Kidney (tissue), 14 donors: ENCODE data around the gene WFDC6. TPM values are rescaled to one million over a fixed set of nuclear protein-coding genes. Genes with fewer than 3 reads are reported as not detected.

Experiments used
- DNase-seq, 5 donors: peaks; one replicate each; pipeline ENCODE4 v3.0.0-alpha.2; 2013 to 2020
- FAIRE-seq: peaks from 2 replicates; lab custom pipeline; 2012; peaks lifted over from hg19 to GRCh38; lab: Jason Lieb, UNC
- H3K27ac ChIP-seq, 2 donors: one replicate each; pipeline ENCODE4 v1.7.0; 2013; ENCODE audit warnings: low read depth in 2 of 2, low read length in 2 of 2, inconsistent platforms in 1 of 2
- H3K27me3 ChIP-seq: one replicate; pipeline ENCODE4 v1.7.1; 2013; ENCODE audit warnings: low read length, inconsistent platforms; ENCODE audit not compliant: control insufficient read depth, insufficient read depth
- H3K36me3 ChIP-seq, 3 donors: one replicate each; pipeline versions ENCODE4 v1.7.0 to v1.7.1; 2013; ENCODE audit warnings: low read length in 3 of 3, control low read depth in 1 of 3, inconsistent platforms in 1 of 3; ENCODE audit not compliant: insufficient read depth in 3 of 3, control insufficient read depth in 2 of 3
- H3K4me1 ChIP-seq, 3 donors: one replicate each; pipeline versions ENCODE4 v1.7.0 to v1.7.1; 2013; ENCODE audit warnings: low read length in 3 of 3, inconsistent platforms in 1 of 3, low read depth in 1 of 3; ENCODE audit not compliant: control insufficient read depth in 2 of 3, insufficient read depth in 2 of 3
- H3K4me3 ChIP-seq, 3 donors: one replicate each; pipeline versions ENCODE4 v1.7.0 to v1.8.1; 2013; ENCODE audit warnings: low read length in 3 of 3, control low read depth in 1 of 3, inconsistent platforms in 1 of 3
- H3K9ac ChIP-seq, 3 donors: one replicate each; pipeline versions ENCODE4 v1.7.0 to v1.7.1; 2013; ENCODE audit warnings: low read length in 3 of 3, control low read depth in 1 of 3, inconsistent platforms in 1 of 3
- H3K9me3 ChIP-seq, 3 donors: one replicate each; pipeline versions ENCODE4 v1.7.0 to v1.7.1; 2013; ENCODE audit warnings: low read length in 3 of 3, control low read depth in 1 of 3, inconsistent platforms in 1 of 3; ENCODE audit not compliant: control insufficient read depth in 2 of 3, insufficient read depth in 1 of 3
- intact Hi-C: fragments of 100-400 bp; cut with DNase I; formaldehyde crosslinking; loops from one replicate; pipeline ENCODE4 v1.11.1; 2022
- polyA plus RNA-seq: library from polyadenylated mRNA; stranded (reverse); fragments of 350-450 nt; fragmentation: Illumina TruSeq; extraction: RNeasy Lipid Tissue Mini Kit (QIAGEN cat#74804); gene quantifications from one replicate; pipeline ENCODE4 v1.2.3, GENCODE V29; 2014; ENCODE audit warnings: low read depth, low replicate concordance; ENCODE audit not compliant: insufficient read depth
- total RNA-seq: library from RNA; stranded (reverse); fragmentation: NEBNext Ultra II Directional; extraction: Animal tissue kit (Norgen Biotek cat#: 25700); gene quantifications from one replicate; pipeline ENCODE4 v1.2.1, GENCODE V29; 2021
- TF ChIP-seq, protein P1 (sequence below): IDR thresholded peaks from 3 replicates; pipeline ENCODE4 v1.5.1; 2012; ENCODE audit warnings: mild to moderate bottlenecking, moderate library complexity, borderline replicate concordance; ENCODE audit not compliant: insufficient read depth; ENCODE audit errors: extremely low read depth
- donor health status: control.
- donor health status: control.
- donor health status: control.
- donor health status: control.
- donor health status: control.
- donor health status: DM: yes; HTN: yes; CAD: no.
- donor health status: Normal renal cell carcinoma (clear cell type).

Gene WFDC6
- total and polyA plus RNA-seq, 2 donors from 2014 or later, result not detected

GRCh38 chr20:45538209-45538799 lies 978 bp downstream of the WFDC6 start:
- FAIRE-seq, result no peak
- Histone ChIP-seq H3K4me1 (no peaks in the 10 kb centered on the region), H3K9me3 (no peaks in the 10 kb centered on the region), H3K27ac (no peak overlapping the region), H3K4me3 (no peak overlapping the region), H3K27me3 (no peaks in the 10 kb centered on the region), H3K9ac (no peak overlapping the region), H3K36me3 (no peaks in the 10 kb centered on the region)
- no peak for DNase-seq
- intact Hi-C loops, result no loop called here
- TF ChIP-seq, protein P1, sequence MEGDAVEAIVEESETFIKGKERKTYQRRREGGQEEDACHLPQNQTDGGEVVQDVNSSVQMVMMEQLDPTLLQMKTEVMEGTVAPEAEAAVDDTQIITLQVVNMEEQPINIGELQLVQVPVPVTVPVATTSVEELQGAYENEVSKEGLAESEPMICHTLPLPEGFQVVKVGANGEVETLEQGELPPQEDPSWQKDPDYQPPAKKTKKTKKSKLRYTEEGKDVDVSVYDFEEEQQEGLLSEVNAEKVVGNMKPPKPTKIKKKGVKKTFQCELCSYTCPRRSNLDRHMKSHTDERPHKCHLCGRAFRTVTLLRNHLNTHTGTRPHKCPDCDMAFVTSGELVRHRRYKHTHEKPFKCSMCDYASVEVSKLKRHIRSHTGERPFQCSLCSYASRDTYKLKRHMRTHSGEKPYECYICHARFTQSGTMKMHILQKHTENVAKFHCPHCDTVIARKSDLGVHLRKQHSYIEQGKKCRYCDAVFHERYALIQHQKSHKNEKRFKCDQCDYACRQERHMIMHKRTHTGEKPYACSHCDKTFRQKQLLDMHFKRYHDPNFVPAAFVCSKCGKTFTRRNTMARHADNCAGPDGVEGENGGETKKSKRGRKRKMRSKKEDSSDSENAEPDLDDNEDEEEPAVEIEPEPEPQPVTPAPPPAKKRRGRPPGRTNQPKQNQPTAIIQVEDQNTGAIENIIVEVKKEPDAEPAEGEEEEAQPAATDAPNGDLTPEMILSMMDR, result no peak

DNA sequence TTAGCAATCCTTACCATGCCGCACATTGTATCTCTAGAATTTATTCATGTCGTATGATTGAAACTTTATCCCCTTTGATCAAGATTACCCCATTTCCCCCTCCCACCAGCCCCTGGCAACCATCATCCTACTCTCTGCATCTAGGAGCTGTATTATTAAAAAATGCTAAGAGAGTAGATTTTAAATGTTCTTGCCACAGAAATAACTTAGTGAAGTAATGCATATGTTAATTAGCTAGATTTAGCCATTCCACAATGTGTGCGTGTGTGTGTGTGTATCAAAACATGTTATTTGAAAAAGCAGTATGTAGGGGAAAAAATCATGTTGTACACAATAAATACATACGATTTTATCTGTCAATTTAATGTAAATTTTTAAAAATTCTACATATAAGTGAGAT lies 12.0 kb downstream of the WFDC6 start:
- DNase-seq, result no peak
- FAIRE-seq, result no peak
- no peaks in the 10 kb centered on the region for H3K36me3 ChIP-seq
- H3K4me1 ChIP-seq, result no peaks in the 10 kb centered on the region
- no peaks in the 10 kb centered on the region for H3K27me3 ChIP-seq
- H3K27ac ChIP-seq, result no peak overlapping the region
- H3K9me3 ChIP-seq, result no peaks in the 10 kb centered on the region
- no peak overlapping the region for H3K9ac ChIP-seq
- intact Hi-C loops, result no loop called here
- TF ChIP-seq, protein P1, result no peak
- no peak overlapping the region for H3K4me3 ChIP-seq

GRCh38 chr20:45523821-45524220 lies 15.5 kb downstream of the WFDC6 start:
- Histone ChIP-seq H3K27ac (no peak overlapping the region), H3K9me3 (no peaks in the 10 kb centered on the region), H3K9ac (no peak overlapping the region), H3K36me3 (no peaks in the 10 kb centered on the region), H3K4me3 (no peak overlapping the region), H3K4me1 (no peaks in the 10 kb centered on the region), H3K27me3 (no peaks in the 10 kb centered on the region)
- FAIRE-seq, result no peak
- intact Hi-C loops, result no loop called here
- TF ChIP-seq, protein P1, result no peak
- no peak for DNase-seq

DNA sequence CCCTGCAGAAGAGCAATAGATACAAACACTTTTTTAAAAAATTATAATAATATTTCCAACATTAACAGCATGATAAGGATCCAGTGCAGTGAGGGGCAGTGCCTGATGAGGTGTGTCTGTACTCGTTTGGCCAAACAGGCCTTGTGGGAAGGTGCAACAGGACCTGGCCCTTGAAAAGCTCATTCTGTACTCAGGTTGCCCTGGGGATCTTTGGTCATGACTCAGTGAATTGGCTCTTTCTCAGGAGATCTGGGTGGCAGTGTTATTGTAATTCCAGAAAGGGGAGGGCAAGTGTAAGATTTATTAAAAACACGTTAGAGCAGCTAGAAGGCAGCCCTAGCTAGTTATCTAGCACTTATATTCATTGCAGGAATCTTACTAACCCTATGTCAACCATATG lies 21.0 kb downstream of the WFDC6 start:
- FAIRE-seq (no peak), DNase-seq (peak in 3 of 5 donors; percentile 17 to 60 (median 57))
- H3K4me3 ChIP-seq, result no peak overlapping the region

More for the DNA sequence above, 21.0 kb downstream of the WFDC6 start:
- no peaks in the 10 kb centered on the region for H3K36me3 ChIP-seq
- H3K27me3 ChIP-seq, result no peaks in the 10 kb centered on the region
- no peak overlapping the region for H3K27ac ChIP-seq
- intact Hi-C loops, result no loop called here
- H3K4me1 ChIP-seq, result no peaks in the 10 kb centered on the region
- TF ChIP-seq, protein P1, result no peak
- no peak overlapping the region for H3K9ac ChIP-seq
- H3K9me3 ChIP-seq, result no peaks in the 10 kb centered on the region
